Upper lobe of left lung (tissue), 6 donors: ENCODE measurements around the gene MIB1. TPM values are rescaled to one million over a fixed set of nuclear protein-coding genes. Genes with fewer than 3 reads are reported as not detected.
"Not testable (repeated sequence)": the region's sequence is repeated elsewhere in the genome, so short reads cannot be mapped to it uniquely, and the experiment has no call there.

ENCODE experiments used
- ATAC-seq, 2 donors: fragments of 200-7000 bp; cut with Tn5 transposase; one replicate each; pipeline ENCODE4 v1.9.1; 2022; ENCODE audit warnings: mild to moderate bottlenecking in 2 of 2, moderate library complexity in 2 of 2; ENCODE audit not compliant: low FRiP score in 2 of 2
- DNase-seq, 2 donors: peaks; one replicate each; pipeline ENCODE4 v3.0.0-alpha.2; 2019 to 2020
- H3K27ac ChIP-seq, 4 donors: fragments of 200-600 bp; sonication (generic); one replicate each; pipeline ENCODE4 v1.5.1; 2016 to 2019
- H3K27me3 ChIP-seq, 4 donors: fragments of 200-600 bp; sonication (generic); one replicate each; pipeline ENCODE4 v1.5.1; 2017 to 2019
- H3K36me3 ChIP-seq, 4 donors: fragments of 200-600 bp; sonication (generic); one replicate each; pipeline ENCODE4 v1.5.1; 2016 to 2019
- H3K4me1 ChIP-seq, 4 donors: fragments of 200-600 bp; sonication (generic); one replicate each; pipeline ENCODE4 v1.5.1; 2018 to 2019
- H3K4me3 ChIP-seq, 4 donors: fragments of 200-600 bp; sonication (generic); one replicate each; pipeline ENCODE4 v1.5.1; 2017 to 2019; ENCODE audit warnings: mild to moderate bottlenecking in 2 of 4, moderate library complexity in 1 of 4
- H3K9me3 ChIP-seq, 4 donors: fragments of 200-600 bp; sonication (generic); one replicate each; pipeline ENCODE4 v1.5.1; 2018 to 2019
- CTCF ChIP-seq, 6 experiments: fragments of 450-650 bp in 4 of 6; fragments of 200-600 bp in 2 of 6; sonication (generic) in 2 of 6; IDR thresholded peaks; one replicate each; pipeline ENCODE4 v1.5.1; 2016 to 2019; ENCODE audit warnings: antibody characterized with exemption in 6 of 6
- EP300 ChIP-seq, 4 donors: sonication (generic); formaldehyde crosslinking; IDR thresholded peaks; one replicate each; pipeline ENCODE4 v1.5.1; 2017; ENCODE audit warnings: antibody characterized with exemption in 4 of 4, control low read depth in 2 of 4
- POLR2A ChIP-seq, 4 donors: fragments of 450-650 bp; IDR thresholded peaks; one replicate each; pipeline ENCODE4 v1.5.1; 2016 to 2017; ENCODE audit warnings: antibody characterized with exemption in 4 of 4, mild to moderate bottlenecking in 2 of 4
- POLR2AphosphoS5 ChIP-seq, 2 donors: sonication (generic); formaldehyde crosslinking; IDR thresholded peaks; one replicate each; pipeline ENCODE4 v1.5.1; 2017; ENCODE audit warnings: antibody characterized with exemption in 2 of 2
- WGBS, 2 donors: methylation state at CpG; one replicate each; pipeline ENCODE4 v1.1.5; 2017 to 2018; 5-methylcytosine and 5-hydroxymethylcytosine counted together
- total RNA-seq, 6 donors: library from RNA; depleted of rRNA in 4 of 6; stranded (reverse); fragments of >200 nt in 4 of 6; gene quantifications; one replicate each; pipeline versions ENCODE4 v1.1.0 to v1.2.1, GENCODE V29; 2016 to 2021
- donor health status: DM: no; HTN: no; CAD: no; lungs with moderate emphysema.
- donor health status: DM: no; HTN: yes; CAD: no; lungs with severe emphysema.

MIB1 gene
- total RNA-seq, 6 donors from 2014 or later: 12.9 to 35.2 (median 23.4) TPM

DNA sequence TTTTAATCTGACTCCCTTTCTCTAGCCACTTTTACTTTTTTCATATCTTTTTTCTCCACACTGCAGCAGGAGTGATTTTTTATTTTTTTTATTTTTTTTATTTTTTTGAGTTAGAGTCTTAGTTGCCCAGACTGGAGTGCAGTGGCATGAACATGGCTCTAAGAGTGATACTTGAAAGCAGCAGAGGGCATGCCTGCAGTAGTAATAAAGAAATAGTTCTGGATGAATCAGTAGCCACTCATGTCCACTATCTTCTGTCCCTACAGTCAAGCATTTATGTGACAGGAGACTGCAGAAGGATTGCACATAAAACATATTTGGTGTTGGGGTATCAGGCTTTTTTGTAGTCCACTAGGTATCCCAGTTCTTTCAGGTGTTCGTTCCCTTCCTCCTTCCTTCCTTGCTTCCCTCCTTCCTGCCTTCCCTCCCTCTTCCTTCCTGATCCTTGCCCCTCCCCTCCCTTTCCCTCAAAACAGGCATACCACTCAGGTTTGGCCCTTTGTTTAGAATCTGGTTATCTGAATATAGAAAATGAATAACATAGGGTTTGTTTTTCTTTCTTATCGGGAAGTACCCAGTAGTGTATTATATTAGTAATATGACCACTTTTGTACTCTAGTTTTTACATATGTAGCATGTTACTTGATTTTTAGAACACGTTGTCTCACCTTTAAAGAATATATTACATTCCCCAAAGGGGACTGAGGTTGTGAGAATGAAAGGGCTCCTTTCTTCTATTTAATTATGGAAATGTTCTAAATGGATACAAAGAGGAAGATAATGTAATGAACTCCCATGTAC lies 23.5 kb downstream of the MIB1 start:
- H3K27ac ChIP-seq: no peak overlapping the region
- TF ChIP-seq POLR2AphosphoS5 (IDR thresholded peaks at IDR 0.05) (no peak), EP300 (IDR thresholded peaks at IDR 0.05) (no peak), POLR2A (IDR thresholded peaks at IDR 0.05) (no peak), CTCF (IDR thresholded peaks at IDR 0.05) (no peak)
- peaks cover 0 to 25% (median 12%) of the 10 kb centered on the region in 4 donors for H3K4me1 ChIP-seq
- no peak overlapping the region for H3K4me3 ChIP-seq
- H3K27me3 ChIP-seq: no peaks in the 10 kb centered on the region
- DNase-seq (no peak), ATAC-seq (no peak)
- H3K9me3 ChIP-seq: no peaks in the 10 kb centered on the region
- H3K36me3 ChIP-seq: peaks cover 0 to 32% (median 3%) of the 10 kb centered on the region in 4 donors
- 59 to 66% methylated on average over 3 of the region's 3 CpGs for WGBS, 2 donors

DNA sequence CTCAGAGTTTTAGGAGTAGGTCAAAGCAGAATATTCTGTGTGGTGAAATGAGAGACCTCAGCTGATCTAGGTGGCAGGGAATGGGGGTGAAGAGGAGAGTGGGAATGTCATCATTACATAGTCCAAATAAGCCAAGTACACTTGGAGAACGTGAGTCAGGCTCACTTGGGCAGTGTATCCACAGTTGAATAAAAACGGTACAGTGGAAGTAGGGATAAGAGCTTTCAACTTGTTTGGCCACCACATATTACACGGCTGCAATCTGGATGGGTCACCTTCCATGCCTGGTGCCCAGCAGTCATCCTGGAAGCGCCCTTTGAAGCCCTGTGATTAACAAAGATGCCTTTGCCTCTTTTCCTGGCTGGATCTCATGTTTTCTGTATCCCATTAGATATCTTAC lies 28.6 kb downstream of the MIB1 start:
- H3K27me3 ChIP-seq: no peaks in the 10 kb centered on the region
- TF ChIP-seq CTCF (IDR thresholded peaks at IDR 0.05): no peak
- no peak for TF ChIP-seq POLR2AphosphoS5 (IDR thresholded peaks at IDR 0.05)
- no peak for TF ChIP-seq POLR2A (IDR thresholded peaks at IDR 0.05)
- TF ChIP-seq EP300 (IDR thresholded peaks at IDR 0.05): no peak
- peaks cover 0 to 7% (median 5%) of the 10 kb centered on the region in 4 donors for H3K4me1 ChIP-seq
- H3K4me3 ChIP-seq: no peak overlapping the region
- 77 to 84% methylated on average over 4 of the region's 4 CpGs for WGBS, 2 donors
- ATAC-seq (no peak), DNase-seq (no peak)
- no peaks in the 10 kb centered on the region for H3K9me3 ChIP-seq
- no peak overlapping the region for H3K27ac ChIP-seq
- peaks cover 0 to 46% (median 5%) of the 10 kb centered on the region in 4 donors for H3K36me3 ChIP-seq

DNA sequence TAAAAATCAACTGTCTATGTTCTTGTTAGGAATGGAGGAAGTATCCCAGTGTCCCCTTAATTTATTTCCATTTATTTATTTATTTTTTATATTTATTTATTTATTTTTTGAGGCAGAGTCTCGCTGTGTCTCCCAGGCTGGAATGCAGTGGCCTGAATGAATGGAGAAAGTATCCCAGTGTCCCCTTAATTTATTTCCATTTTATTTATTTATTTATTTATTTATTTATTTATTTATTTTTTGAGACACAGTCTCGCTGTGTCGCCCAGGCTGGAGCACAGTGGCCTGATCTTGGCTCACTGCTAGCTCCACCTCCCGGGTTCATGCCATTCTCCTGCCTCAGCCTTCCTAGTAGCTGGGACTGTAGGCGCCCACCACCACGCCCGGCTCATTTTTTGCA lies 34.1 kb downstream of the MIB1 start:
- DNase-seq (no peak), ATAC-seq (no peak)
- Histone ChIP-seq H3K4me1 (no peaks in the 10 kb centered on the region), H3K27ac (no peak overlapping the region), H3K4me3 (no peak overlapping the region), H3K9me3 (no peaks in the 10 kb centered on the region), H3K27me3 (no peaks in the 10 kb centered on the region), H3K36me3 (peaks cover 0 to 16% (median 4%) of the 10 kb centered on the region in 4 donors)
- WGBS, 2 donors: 94 to 99% methylated on average over 5 to 7 of the region's 7 CpGs
- TF ChIP-seq CTCF (IDR thresholded peaks at IDR 0.05) (no peak), POLR2A (IDR thresholded peaks at IDR 0.05) (no peak), POLR2AphosphoS5 (IDR thresholded peaks at IDR 0.05) (no peak)

DNA sequence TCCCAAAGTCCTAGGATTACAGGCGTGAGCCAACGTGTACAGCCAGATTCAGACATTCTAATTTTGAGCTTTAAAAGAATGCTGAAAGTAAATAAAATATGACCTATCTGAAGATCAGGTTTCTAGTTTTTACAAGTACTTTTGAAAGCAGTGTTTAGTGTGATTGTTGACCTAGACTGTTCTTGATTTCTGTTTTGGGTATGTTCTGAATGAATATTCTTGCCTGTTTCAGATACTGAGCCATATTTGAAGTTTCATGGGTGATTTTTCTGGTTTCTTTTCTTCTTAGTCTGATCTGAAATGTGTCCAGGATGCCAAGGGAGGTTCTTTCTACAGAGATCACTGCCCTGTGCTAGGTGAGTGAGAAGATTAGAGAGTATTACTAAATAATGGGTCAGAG lies 37.2 kb downstream of the MIB1 start:
- H3K36me3 ChIP-seq: peaks cover 0 to 27% (median 9%) of the 10 kb centered on the region in 4 donors
- TF ChIP-seq POLR2A (IDR thresholded peaks at IDR 0.05): no peak
- TF ChIP-seq CTCF (IDR thresholded peaks at IDR 0.05): no peak
- TF ChIP-seq POLR2AphosphoS5 (IDR thresholded peaks at IDR 0.05): no peak
- no peak for TF ChIP-seq EP300 (IDR thresholded peaks at IDR 0.05)
- no peak for ATAC-seq
- H3K4me3 ChIP-seq: no peak overlapping the region
- no peaks in the 10 kb centered on the region for H3K4me1 ChIP-seq
- WGBS, 2 donors: 63 to 64% methylated on average over 2 of the region's 2 CpGs
- H3K9me3 ChIP-seq: no peaks in the 10 kb centered on the region
- H3K27me3 ChIP-seq: no peaks in the 10 kb centered on the region
- DNase-seq: no peak
- H3K27ac ChIP-seq: no peak overlapping the region

- DNase-seq: no peak
- Histone ChIP-seq H3K27ac (no peak overlapping the region), H3K9me3 (peaks cover 0 to 8% (median 3%) of the 10 kb centered on the region in 4 donors), H3K27me3 (no peaks in the 10 kb centered on the region), H3K4me3 (no peak overlapping the region), H3K4me1 (no peaks in the 10 kb centered on the region), H3K36me3 (peaks cover 0 to 67% (median 9%) of the 10 kb centered on the region in 4 donors)
- TF ChIP-seq CTCF (IDR thresholded peaks at IDR 0.05) (no peak), POLR2AphosphoS5 (IDR thresholded peaks at IDR 0.05) (no peak), POLR2A (IDR thresholded peaks at IDR 0.05) (no peak), EP300 (IDR thresholded peaks at IDR 0.05) (no peak)
- ATAC-seq: no peak
Measured at GRCh38 chr18:21786526-21786925, 45.9 kb downstream of the MIB1 start.

DNA sequence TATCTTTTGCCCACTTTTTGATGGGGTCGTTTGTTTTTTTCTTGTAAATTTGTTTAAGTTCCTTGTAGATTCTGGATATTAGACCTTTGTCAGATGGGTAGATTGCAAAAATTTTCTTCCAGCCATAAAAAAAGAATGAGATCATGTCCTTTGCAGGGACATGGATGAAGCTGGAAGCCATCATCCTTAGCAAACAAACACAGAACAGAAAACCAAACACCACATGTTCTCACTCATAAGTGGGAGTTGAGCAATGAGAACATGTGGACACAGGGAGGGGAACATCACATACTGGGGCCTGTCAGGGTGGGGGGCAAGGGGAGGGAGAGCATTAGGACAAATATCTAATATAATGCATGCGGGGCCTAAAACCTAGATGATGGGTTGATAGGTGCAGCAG lies 55.5 kb downstream of the MIB1 start:
- H3K27me3 ChIP-seq, H3K27ac ChIP-seq, DNase-seq, H3K4me3 ChIP-seq, H3K36me3 ChIP-seq, H3K4me1 ChIP-seq, ATAC-seq, H3K9me3 ChIP-seq: not testable (repeated sequence)
- 79 to 86% methylated on average over 2 of the region's 2 CpGs for WGBS, 2 donors
